GDM1 (cell line): ENCODE results near the gene CAPSL.
"Not testable (repeated sequence)": the region's sequence is repeated elsewhere in the genome, so short reads cannot be mapped to it uniquely, and the experiment has no call there.

ENCODE experiments used
- DNase-seq: peaks from one replicate; lab custom pipeline; 2025; lab: John Stamatoyannopoulos, UW

Gene CAPSL

DNA sequence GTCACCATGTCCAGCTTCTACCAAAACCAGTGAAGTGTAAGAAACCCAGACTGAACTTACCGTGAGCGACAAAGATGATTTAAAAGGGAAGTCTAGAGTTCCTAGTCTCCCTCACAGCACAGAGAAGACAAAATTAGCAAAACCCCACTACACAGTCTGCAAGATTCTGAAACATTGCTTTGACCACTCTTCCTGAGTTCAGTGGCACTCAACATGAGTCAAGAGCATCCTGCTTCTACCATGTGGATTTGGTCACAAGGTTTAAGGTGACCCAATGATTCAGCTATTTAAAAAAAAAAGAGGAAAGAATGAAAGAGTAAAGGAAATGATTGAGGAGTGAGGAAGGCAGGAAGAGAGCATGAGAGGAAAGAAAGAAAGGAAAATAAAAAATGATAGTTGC lies 62.0 kb downstream of the CAPSL start:
- no peak for DNase-seq

DNA sequence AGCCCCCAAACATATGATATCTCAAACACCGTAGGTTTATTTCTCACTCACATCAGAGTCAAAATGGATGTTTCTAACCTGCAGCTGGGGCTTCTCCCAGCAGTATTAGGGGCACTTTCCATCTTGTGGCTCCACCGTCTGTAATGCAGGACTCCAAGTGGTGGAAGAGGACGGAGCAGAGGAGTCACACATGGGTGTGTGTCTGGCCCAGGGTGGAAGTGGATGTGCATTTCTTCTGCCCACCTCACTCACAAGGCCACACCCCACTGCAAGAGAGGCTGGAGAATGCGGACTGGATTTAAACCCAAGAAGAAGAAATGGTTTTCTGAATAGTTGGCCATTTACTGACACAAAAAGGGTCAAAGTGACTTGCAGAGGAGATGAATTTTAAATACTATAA lies 67.8 kb downstream of the CAPSL start:
- DNase-seq = no peak

DNA sequence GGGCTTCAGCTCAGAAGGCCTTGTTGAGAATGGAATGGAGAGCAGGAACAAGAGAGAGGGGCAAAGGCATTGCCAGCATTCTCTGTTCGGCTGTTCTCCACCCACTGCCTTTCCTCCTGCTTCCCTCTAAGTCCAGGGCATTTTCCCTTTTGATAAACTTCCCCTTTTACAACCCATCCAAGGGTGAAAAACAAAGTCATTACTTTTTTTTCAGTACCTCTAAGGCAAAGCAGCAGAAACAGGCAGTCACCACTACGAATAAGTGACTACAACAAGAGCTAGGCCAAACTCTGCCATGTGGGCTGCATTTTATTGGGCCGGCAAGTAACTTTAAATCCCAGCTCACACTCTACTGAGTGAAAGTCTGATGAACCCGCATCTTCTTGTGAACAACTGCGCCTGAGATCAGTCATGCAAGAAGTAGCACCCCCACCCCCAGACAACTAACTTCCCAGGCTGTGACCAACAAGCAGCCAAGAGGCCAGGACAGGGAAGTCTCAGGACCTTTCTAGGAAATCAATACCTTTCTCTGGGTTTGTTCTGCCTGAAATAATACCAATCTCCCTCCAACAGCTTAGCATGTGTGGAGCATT lies 68.6 kb downstream of the CAPSL start:
- DNase-seq = peak; percentile 33

- DNase-seq = no peak
These were observed 70.4 kb downstream of the CAPSL start for GRCh38 chr5:35867998-35868397.

- DNase-seq = peak; percentile 44
These were observed 75.3 kb downstream of the CAPSL start for GRCh38 chr5:35863159-35863558.

DNA sequence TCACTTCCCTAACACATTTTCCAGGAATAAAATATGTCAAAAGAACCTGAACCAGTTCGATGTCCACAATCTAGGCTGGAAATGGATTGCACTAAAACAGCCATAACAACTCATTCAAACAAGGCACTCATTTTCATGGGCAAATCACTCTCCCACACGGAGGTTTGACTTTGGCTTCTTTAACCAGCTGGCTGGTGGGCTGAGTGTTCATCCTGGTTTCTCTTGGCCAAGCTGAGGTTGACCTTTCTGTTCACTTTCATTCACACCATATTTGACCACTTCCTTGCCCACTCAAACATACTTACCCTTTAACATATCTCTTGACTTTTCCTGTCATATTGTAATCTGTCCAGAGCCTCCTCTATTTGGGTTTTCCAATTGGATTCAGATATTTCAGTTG lies 76.3 kb downstream of the CAPSL start:
- DNase-seq = no peak

DNA sequence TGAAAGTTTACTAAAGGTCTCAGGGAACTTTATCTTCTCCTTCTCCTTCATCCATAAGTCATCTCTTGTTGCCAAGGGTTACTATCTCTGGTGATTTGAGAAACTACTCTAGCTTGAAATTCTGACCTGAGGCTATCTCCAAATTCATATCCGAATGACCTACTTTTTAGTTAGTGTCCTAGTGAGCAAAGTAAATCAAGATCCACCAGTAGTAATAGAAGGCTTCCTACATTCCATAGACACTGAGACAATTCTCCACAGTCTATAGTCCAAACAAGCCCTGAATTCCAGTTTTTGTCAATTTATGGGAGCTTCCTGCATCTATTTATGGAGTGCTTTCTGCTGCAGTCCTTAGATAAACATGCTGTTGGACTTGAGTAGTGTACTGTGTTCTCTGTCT lies 76.7 kb downstream of the CAPSL start:
- no peak for DNase-seq

DNA sequence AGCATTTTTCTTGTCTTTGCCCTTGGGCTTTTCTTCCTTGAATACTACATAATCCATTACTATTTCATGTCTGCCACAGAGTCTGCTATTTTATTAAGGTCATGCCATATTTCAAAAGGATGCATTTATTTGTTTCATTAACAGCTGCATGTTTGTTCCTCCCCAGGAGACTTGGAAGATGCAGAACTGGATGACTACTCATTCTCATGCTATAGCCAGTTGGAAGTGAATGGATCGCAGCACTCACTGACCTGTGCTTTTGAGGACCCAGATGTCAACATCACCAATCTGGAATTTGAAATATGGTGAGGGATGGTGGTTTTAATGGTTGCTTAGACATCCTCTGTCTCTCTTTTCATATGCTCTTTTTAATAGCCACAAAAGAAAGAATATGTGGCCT lies 77.7 kb downstream of the CAPSL start:
- DNase-seq = no peak

- no peak for DNase-seq
These were observed 79.2 kb downstream of the CAPSL start for GRCh38 chr5:35859101-35859661.

GRCh38 chr5:35857606-35858205 lies 80.7 kb downstream of the CAPSL start:
- DNase-seq = no peak

- DNase-seq = no peak
These were observed 81.6 kb downstream of the CAPSL start, which contains the start of gene IL7R for GRCh38 chr5:35856765-35857351. TSS of gene IL7R (plus strand) at chr5:35856891. CDS start at chr5:35856978, 87 bp downstream.

GRCh38 chr5:35856186-35856764 lies 82.1 kb downstream of the CAPSL start:
- DNase-seq = not testable (repeated sequence)

DNA sequence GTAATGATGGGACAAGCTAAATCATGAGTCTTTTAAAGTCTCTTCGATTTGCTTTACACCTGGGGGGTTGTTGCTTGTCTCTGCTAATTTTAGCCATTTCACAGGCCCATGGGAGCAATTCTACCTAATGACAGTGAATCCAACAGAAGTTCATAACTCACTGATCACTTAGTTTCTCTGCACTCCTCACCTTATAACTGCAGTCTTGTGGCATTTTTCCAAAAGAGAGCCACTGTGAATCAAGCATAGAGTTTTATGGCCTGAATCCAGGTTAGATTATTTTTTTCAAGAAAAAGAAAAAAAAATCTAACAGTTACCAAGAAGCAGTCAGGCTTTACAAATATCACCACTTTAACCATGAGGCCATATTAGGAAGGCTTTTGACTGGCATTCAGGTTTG lies 83.2 kb downstream of the CAPSL start:
- DNase-seq = no peak
